IPS-15b (cell line): ENCODE data around the gene E2F4.

Experiments
- H3K27me3 ChIP-seq: one replicate; pipeline ENCODE4 v1.6.1; 2013; ENCODE audit warnings: low read length; ENCODE audit not compliant: control insufficient read depth, insufficient read depth
- H3K36me3 ChIP-seq: one replicate; pipeline ENCODE4 v1.6.1; 2013; ENCODE audit warnings: low read length; ENCODE audit not compliant: control insufficient read depth, insufficient read depth
- H3K4me1 ChIP-seq: one replicate; pipeline ENCODE4 v1.6.1; 2013; ENCODE audit warnings: mild to moderate bottlenecking, low read length; ENCODE audit not compliant: control insufficient read depth, insufficient read depth
- H3K4me3 ChIP-seq: one replicate; pipeline ENCODE4 v1.5.1; 2013; ENCODE audit warnings: low read depth, low read length
- H3K9ac ChIP-seq: one replicate; pipeline ENCODE4 v1.6.1; 2013; ENCODE audit warnings: low read depth, mild to moderate bottlenecking, low read length
- H3K9me3 ChIP-seq: one replicate; pipeline ENCODE4 v1.6.1; 2013; ENCODE audit warnings: mild to moderate bottlenecking, low read length; ENCODE audit not compliant: control insufficient read depth, insufficient read depth

The E2F4 gene

DNA sequence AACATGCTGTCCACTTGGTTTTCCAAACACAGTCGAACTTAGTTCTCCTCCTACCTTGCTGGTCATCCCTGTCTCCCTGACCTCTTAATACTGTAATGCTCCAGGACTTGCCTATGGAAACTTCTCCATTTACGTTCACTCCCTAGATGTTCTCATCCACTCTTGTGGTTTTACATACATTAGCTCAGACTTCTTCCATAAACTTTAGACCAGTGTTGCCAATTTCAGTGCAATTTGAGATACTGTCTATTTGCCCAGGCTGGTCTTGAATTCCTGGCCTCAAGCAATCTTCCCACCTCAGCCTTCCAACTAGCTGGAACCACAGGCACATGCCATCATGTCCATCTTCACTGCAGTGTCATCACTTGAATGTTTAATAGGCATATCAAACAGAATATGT lies 9.7 kb upstream of the E2F4 start:
- H3K9me3 ChIP-seq, result no peaks in the 10 kb centered on the region
- no peak overlapping the region for H3K4me3 ChIP-seq
- H3K9ac ChIP-seq, result no peak overlapping the region
- H3K27me3 ChIP-seq, result peaks cover 35% of the 10 kb centered on the region
- no peaks in the 10 kb centered on the region for H3K36me3 ChIP-seq
- peaks cover 4% of the 10 kb centered on the region for H3K4me1 ChIP-seq

DNA sequence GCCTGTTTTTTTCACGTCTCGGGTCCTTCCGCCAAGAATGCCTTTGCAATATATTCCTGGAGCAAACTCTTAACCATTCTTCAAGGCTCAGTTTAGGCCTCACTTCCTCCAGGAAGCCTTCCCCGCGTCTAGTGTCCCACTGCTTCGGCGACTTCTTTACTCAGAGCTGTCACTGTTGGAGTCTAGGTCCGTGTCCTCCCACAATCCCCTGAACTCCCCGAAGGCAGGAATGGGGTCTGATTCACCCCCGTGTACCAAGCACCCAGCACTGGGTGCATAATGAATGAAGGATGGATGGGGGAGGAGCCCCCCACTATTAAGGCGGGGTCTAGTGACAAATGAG lies 8.7 kb upstream of the E2F4 start:
- Histone ChIP-seq H3K4me1 (no peaks in the 10 kb centered on the region), H3K27me3 (peaks cover 29% of the 10 kb centered on the region), H3K9me3 (no peaks in the 10 kb centered on the region), H3K9ac (no peak overlapping the region), H3K4me3 (peak overlapping the region; percentile 85), H3K36me3 (no peaks in the 10 kb centered on the region)

DNA sequence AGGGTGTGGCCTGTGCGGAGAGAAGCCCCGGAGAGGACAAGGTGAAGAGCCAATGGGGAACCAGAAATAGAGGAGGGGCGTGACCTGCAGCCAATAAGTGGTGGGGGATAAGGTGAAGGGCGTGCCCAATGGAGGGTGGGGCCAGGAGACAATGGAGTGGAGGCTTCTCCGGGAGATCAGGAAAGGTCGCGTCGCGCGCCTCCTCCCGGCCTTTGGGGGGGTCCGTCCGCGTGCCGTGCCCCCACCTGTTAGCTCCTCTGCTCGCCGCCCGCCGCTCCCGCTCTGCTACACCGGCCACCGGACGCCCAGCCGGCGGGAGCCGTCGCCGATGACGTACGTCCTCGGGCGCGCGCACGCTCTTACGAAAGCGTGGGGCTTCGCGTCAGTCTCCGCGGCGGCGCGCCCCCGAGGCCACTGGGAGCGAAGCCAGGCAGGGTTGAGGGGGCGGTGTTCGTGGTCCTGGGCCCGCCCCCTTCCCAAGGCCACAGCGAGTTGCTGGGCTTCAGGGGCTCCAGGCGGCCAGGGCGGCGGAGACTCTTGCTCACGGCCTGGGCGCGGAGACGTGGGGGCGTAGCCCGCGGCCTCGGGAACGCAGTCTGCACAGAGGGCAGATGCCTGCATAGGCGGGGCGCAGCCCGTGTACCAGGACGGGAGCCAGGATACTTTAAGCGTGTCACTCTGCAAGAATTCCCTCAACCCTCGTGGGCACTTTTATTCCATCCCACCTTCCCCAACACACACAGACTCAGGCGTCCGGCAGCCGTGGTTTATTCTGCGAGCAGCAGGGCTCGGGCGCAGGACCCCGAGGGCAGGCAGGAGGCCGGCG lies 8.1 kb upstream of the E2F4 start, which contains the start of gene MATCAP1:
Gene MATCAP1 (minus strand): TSS at position 337 of the 826 bp plus-strand sequence. CDS start 3,353 bp downstream, outside the sequence.
- Histone ChIP-seq H3K27me3 (peaks cover 27% of the 10 kb centered on the region), H3K9me3 (no peaks in the 10 kb centered on the region), H3K4me3 (peak within 1 kb of the TSS; percentile 85), H3K9ac (peak within 1 kb of the TSS; percentile 85), H3K36me3 (no peaks in the 10 kb centered on the region), H3K4me1 (no peaks in the 10 kb centered on the region)

DNA sequence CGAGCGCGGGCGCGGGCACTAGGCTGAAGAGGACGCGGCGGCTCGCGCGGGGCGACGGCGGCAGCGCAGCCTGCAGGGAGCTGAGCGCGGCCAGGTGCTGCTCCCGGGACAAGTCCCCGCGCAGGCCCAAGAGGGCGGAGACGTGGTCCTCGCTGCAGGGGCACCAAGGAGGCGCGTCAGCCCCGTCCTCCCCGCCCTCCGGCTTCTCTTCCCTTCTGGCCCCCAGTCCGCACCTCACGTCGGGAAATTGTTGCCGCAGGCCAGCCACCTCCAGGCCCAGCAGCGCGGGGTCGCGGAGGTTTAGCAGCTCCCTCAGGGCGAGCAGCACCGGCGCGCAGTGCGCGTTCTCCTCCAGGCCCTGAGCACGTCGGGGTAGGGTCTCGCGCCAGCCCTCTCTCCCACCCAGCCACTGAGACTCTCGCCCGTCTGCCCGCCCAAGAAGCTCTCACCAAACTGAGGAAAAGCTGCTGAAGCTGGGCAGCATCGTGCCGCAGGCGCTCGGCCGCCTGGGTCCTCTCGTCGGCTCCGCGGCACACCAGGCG lies 7.4 kb upstream of the E2F4 start:
- Histone ChIP-seq H3K4me3 (peak overlapping the region; percentile 85), H3K36me3 (no peaks in the 10 kb centered on the region), H3K9ac (no peak overlapping the region), H3K9me3 (no peaks in the 10 kb centered on the region), H3K4me1 (no peaks in the 10 kb centered on the region), H3K27me3 (peaks cover 24% of the 10 kb centered on the region)

DNA sequence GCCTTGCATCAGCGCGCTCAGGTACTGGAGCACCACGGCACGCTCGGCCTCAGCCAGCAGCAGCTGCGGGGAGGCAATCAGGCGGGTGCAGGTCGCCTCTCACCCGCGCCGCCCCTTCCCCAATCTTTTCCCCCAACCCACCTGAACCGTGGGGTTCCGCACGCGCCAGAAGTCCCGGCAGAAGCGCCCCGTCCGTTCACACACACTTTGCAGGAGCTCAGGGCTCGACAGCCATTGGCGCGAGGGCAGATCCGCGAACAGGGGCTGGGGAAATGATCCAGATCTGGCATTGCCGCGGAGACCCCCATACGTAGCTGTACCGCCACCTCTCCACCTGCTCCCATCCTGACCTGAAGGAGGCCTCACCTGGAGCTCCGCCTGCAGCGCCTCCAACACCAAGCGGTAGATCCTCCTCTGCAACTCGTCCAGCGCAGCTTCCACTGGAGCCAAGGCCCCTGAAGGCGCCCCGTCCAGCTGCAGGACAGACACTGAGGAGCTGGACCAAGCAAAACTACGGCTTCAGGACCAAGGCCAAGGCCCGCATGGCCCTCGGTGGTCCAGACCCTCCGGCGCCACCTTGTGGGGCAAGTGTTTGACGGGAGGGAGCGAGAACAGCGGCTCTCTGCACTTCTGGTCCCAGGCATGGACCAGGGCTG lies 6.8 kb upstream of the E2F4 start:
- Histone ChIP-seq H3K36me3 (no peaks in the 10 kb centered on the region), H3K4me1 (no peaks in the 10 kb centered on the region), H3K9ac (no peak overlapping the region), H3K9me3 (no peaks in the 10 kb centered on the region), H3K27me3 (peaks cover 24% of the 10 kb centered on the region), H3K4me3 (peak overlapping the region; percentile 85)

DNA sequence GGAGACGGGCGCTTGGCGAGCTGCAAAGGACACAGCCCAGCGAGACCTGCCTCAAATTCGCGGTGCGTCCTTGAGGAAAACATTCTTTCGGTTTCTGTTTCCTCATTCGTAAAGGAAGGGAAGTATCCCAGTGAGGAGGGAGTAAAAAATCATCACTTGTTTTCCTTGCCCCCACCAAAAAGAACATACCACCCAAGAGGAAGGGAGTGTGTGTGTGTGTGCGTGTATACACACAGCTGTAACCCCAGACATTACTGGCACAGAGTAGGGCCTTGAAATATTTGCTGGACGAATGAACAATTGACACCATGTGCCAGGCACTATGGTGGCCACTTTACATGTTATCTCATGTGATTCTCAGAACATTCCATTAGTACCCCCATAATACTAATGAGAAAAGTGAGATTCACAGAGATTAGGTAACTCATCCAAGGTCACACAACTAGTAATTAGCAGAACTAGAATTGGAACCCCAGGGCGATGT lies 6.3 kb upstream of the E2F4 start:
- Histone ChIP-seq H3K9me3 (no peaks in the 10 kb centered on the region), H3K4me3 (no peak overlapping the region), H3K9ac (no peak overlapping the region), H3K27me3 (peaks cover 24% of the 10 kb centered on the region), H3K36me3 (no peaks in the 10 kb centered on the region), H3K4me1 (no peaks in the 10 kb centered on the region)

DNA sequence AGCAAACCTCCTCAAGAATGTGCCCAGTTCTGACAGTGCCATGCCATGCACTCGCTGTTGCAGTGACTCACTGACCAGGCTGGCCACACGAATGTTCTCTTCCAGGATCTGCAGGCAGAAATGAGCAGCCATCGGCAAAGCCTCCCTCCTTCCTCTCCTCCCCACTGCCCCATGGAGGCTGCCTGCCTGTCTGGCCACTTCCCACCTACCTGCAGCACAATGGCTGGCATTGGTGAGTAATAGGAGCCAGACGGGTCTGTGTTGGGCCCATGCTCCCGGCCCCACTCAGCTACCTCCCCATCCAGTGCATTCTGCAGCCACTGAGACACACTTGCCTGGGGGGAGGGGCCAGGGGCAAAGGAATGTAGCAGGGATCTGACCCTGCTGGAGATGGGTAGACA lies 5.4 kb upstream of the E2F4 start:
- Histone ChIP-seq H3K4me3 (no peak overlapping the region), H3K9me3 (no peaks in the 10 kb centered on the region), H3K4me1 (no peaks in the 10 kb centered on the region), H3K27me3 (peaks cover 24% of the 10 kb centered on the region), H3K9ac (no peak overlapping the region), H3K36me3 (no peaks in the 10 kb centered on the region)

DNA sequence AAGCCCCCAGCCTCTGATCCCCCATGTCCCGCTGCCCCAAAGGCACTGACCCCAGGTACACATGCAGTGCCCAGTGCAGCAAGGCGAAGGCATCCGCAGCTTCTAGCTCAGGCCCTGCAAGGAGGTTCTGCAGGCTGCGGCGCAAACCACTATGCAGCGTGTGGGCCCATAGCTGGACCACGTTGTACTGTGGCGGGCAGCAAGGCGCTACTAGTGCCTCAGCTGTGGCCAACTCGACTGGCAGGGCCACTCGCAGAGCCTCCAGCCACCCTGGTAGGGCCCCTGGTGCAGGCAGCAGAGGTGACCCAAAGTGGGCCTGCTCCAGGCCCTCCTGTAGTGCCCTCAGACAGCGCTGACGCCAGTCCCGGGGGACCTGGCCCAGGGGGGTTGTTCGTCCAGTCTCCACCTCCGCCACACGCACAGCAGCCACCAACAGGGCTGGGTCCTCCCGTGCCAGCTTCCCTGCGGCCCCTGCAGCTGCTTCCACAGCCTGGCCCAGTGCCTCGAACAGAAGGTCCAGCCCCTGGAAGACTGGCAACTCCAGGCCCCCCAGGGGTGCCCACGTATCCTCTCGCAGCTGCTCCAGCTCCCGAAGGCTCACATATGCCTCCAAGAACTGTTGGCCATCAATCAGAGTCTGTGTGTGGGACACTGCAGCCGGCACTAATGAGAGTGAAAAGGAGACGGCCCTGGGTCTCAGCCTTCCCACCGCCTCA lies 4.6 kb upstream of the E2F4 start:
- Histone ChIP-seq H3K9me3 (no peaks in the 10 kb centered on the region), H3K9ac (no peak overlapping the region), H3K4me1 (no peaks in the 10 kb centered on the region), H3K36me3 (no peaks in the 10 kb centered on the region), H3K27me3 (peaks cover 24% of the 10 kb centered on the region), H3K4me3 (no peak overlapping the region)

DNA sequence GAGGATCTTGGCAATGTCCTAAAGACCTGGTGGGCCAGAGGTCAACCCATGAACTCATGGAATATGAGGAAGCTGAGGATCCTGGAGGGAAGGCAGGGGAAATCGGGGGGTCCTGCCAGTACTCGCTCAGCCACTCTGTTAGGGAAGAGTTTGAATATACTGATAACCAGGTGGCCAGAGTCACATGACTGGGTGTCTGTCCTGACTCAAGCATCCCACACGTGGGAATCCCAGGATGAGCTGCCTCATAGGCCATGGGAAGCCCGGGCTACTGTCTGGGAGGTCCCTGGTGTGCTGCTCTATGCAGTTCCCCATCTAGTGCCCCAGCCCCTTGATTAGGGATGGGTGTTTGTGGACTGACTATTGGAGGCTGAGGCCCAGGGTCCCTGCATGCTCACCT lies 3.6 kb upstream of the E2F4 start:
- H3K36me3 ChIP-seq, result peaks cover 4% of the 10 kb centered on the region
- H3K27me3 ChIP-seq, result peaks cover 24% of the 10 kb centered on the region
- no peaks in the 10 kb centered on the region for H3K9me3 ChIP-seq
- peaks cover 3% of the 10 kb centered on the region for H3K4me1 ChIP-seq
- no peak overlapping the region for H3K4me3 ChIP-seq
- no peak overlapping the region for H3K9ac ChIP-seq

DNA sequence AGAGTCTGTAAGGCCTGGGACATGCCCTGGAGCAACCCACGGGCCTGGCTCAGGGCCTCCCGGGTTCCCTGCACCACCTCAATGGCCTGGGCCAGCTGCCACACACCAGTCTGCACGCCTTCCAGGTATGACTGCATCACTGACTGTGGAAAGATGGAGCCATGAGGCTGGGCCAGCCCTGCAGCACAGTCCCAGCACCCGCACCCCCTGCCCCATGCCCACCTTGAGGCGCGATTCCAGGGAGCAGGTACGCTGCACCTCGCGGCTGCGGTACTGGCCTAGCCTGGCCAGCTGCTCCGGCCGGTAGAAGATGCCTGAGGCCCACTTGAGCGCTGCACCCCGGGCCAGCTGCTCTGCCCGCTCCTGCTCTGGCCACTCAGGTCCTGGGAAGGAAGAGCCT lies 3.2 kb upstream of the E2F4 start:
- H3K9me3 ChIP-seq, result no peaks in the 10 kb centered on the region
- H3K9ac ChIP-seq, result no peak overlapping the region
- no peak overlapping the region for H3K4me3 ChIP-seq
- peaks cover 9% of the 10 kb centered on the region for H3K36me3 ChIP-seq
- H3K4me1 ChIP-seq, result peaks cover 3% of the 10 kb centered on the region
- peaks cover 24% of the 10 kb centered on the region for H3K27me3 ChIP-seq

DNA sequence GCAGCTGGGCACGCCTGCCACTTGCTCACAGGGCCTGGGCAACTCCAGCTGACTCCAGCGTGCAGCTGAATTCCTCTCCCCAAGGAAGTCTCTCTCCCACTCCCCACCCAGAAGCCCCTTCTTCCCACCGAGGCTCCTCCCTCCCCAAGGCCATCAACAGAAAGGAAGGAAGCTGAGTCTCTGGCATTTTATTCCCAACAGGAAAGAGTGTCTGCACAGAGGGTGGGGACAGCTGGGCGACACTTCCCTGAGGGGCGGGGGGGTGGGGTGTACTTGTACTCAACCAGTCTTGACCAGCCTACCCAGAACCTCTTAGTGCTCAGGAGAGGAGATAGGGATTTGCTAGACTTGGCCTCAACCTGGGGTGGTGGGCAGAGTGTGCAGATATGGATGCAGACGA lies 1.9 kb upstream of the E2F4 start, which contains the start of gene EXOC3L1:
Gene EXOC3L1 (minus strand): TSS at position 96 of the 400 bp plus-strand sequence. CDS start 460 bp downstream, outside the sequence.
- H3K9me3 ChIP-seq, result no peaks in the 10 kb centered on the region
- peaks cover 3% of the 10 kb centered on the region for H3K4me1 ChIP-seq
- peaks cover 17% of the 10 kb centered on the region for H3K27me3 ChIP-seq
- peak within 1 kb of the TSS; percentile 30 for H3K4me3 ChIP-seq
- peaks cover 20% of the 10 kb centered on the region for H3K36me3 ChIP-seq
- no peak within 1 kb of the TSS for H3K9ac ChIP-seq
